Measurements from ENCODE around the gene NUAK1.

DNA sequence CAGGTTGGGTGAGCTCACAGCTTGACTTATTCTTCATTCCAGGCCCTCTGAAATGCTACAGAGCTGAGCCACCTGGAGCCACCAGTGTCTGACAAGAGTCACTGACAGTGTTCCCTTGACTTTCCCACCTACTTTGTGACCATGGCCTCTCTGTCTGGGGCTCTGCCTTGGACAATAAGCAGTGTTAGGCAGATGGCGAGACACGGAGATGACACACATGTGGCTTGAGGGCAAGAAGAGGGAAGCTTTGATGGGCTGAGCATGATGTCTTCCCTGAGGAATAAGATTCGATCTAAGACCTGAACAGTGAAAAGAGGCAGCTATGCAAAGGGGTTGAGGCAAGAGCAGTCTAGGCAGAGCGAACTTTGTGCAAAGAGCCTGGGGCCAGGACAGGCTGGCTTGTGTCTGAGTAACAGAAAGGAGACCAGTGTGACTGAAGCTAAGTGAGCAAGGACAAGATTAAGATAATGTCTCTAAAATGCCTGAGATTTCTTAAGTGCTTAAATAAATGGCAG is 105.5 kb downstream of the NUAK1 start:
- no peak for TF ChIP-seq CTCF (IDR thresholded peaks at IDR 0.05; ENCODE audit: insufficient read depth, low read length, poor library complexity, severe bottlenecking)
- no peak for TF ChIP-seq EZH2phosphoT487 (conservative IDR thresholded peaks at IDR 0.05; ENCODE audit: low read length)

Measured in SU-DHL-6 (cell line).